Fibroblast of skin of back (primary cell): Measurements from ENCODE around the gene TAGLN3. TPM values are rescaled to one million over a fixed set of nuclear protein-coding genes. Genes with fewer than 3 reads are reported as not detected.
A peak's percentile ranks its signal among the peaks of the same experiment; 100 is the strongest.

Experiments used
- DNase-seq: peaks from one replicate; pipeline ENCODE4 v3.0.0-alpha.2; 2013
- polyA plus RNA-seq, 2 experiments: library from polyadenylated mRNA; unstranded; fragments of 120-200 nt; gene quantifications; one replicate each; pipeline ENCODE4 v1.2.1, GENCODE V29; 2013; ENCODE audit not compliant: insufficient read length in 2 of 2

Gene TAGLN3
- polyA plus RNA-seq (2013, experiment 1 of 2; ENCODE audit: insufficient read length): not detected
- not detected for polyA plus RNA-seq (2013, experiment 2 of 2; ENCODE audit: insufficient read length)

DNA sequence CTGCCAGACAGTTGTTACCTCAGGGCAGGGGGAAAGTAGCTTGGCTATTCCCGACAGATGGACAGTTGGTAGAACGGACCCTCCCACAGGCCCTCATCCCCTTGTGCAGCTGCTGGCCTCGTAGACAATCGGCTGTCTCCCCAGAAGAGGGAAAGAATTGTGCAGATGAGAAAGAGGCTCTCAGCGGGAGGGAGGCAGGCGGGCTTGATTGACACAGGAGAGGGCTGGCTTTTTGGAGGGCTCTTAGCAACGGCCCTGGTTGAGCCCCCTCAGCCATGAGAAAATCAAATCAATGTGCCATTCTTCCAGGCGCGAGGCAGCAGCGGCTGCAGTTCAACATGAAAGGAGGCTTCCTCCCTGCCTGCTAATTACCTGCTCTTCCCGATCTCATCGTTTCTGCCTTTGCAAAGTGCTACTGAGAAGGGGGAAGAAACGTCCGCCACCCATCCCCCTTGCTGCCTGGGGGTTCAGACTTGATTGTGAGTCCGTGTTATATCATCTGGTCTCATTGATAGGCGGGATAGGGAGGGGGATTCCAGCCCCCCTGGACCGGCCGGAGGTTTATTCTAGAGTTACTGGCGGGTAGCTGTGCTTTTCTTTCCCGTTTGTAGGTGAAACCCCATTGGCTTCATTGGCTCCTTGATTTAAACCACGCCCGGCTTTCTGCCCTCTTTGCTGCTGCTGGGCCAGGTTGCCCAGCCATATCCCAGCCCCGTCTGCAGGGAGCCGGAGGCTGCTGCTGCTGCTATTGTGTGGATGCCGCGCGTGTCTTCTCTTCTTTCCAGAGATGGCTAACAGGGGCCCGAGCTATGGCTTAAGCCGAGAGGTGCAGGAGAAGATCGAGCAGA lies at the start of gene TAGLN3:
TSS of gene TAGLN3 (plus strand) at position 287 of the 848 bp plus-strand sequence. CDS start at position 788, 501 bp downstream.
- DNase-seq: no peak

DNA sequence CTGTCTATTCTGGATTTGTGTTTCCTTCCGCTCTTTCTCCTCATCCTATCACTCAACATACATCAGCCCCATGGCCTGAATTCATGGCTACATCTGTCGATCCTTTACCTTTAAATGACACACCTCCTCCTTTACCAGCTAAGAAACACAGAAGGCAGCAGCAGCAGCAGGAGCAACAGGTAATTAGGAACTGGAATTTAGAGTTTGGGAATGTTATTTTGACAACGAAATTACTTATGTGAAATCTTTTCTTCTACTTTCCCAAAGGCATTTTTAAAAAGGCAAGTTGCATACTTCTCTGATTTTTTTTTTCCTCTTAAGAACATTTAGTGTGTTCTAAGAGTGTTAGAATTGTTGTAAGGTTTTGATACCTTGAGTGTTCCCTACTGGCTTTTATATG lies 49.0 kb upstream of the TAGLN3 start:
- no peak for DNase-seq

DNA sequence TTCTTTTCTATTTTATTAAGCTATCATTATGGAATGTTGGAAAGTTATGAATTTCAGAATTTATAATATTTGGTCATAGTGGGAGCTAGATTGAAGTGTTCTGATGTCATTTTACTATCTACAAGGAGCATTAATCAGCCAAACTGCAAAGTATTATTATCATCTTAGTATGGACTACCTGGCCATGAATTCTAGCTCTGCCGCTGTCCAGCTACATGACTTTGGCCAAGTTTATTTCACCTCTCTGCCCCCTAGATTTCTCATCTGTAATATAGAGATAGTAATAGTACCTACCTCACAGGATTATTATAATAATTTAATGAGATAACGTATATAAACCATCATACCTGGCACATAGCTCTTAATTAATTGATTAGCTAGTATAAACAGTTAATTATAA lies 47.7 kb upstream of the TAGLN3 start:
- DNase-seq: no peak

DNA sequence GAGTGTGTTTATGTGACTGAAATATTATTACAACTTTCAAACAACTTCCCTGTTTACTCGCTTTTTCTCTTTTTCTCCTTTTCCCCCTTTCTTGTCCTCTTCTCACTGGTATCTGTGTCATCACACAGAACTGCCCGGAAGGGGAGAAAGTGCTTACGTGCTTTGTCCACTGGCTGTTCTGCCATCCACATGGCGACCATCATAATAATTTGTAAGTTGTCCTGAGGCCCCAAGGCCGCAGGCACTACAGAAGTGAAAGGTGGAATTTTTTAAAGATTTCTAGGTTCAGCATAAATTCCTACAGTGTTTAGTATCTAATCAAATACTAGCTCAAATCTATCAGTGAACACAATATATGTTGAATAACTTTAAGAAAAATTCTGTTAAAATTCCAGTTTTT lies 46.6 kb upstream of the TAGLN3 start:
- no peak for DNase-seq

DNA sequence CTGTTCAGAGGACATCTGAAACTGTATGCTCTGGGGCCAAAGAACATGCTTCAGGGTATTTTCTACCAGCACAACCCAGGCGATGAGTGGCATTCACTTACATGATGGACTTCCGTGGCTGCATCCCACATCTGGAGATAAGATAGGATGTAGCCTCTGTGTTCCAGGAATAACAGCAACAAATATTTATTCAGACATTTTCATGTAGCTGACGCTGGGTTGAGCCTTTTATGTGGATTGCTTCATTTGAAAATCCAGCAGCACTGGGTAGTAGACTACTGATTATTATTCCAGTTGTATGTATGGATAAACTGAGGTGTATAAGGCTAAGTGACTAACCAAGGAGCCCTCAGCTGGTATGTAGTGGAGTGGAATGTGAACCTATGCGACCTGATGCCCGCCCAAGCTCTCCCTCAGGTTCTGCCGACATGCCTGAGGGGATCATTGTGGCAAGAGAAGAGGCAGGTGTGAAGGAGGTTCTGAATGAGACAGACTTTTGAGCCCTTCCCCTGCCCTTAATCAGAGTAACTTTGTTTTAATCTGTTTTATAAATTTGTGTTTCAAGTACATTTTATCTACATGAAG lies 45.8 kb upstream of the TAGLN3 start:
- no peak for DNase-seq

DNA sequence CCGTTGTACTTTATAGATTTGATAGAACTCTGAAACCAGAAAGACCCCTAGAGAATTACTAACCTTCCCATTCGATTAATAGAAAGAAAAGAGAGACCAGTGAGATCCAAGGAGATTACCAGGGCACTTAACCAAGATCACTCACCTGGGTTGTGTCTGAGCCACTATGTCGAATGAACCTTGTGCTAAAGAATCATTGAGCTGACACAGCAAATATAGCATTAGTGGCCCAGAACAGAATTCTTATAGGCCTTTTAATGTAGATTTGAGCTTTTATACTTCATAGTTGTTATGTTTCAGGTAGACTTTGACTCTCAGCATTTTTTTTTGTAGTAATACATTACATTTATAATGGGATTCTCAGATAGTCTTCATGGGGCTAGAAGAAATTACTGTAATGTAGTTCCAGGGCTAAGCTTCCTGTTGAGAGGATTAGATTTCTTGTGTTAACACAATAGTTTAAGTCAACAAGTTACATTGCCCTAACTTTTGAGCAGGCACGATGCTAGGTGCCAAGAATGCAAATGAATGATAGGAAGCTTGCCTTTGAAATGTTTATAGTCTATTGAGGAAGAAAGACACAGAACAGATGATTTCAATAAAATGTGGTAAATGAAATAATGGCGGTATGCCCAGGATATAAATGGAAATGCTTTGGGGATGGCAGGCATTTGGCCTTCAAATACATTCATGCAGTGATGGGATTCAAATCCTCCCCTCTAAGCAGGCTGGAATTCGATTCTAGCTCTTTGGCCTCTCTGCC lies 44.3 kb upstream of the TAGLN3 start:
- peak; percentile 26 for DNase-seq

DNA sequence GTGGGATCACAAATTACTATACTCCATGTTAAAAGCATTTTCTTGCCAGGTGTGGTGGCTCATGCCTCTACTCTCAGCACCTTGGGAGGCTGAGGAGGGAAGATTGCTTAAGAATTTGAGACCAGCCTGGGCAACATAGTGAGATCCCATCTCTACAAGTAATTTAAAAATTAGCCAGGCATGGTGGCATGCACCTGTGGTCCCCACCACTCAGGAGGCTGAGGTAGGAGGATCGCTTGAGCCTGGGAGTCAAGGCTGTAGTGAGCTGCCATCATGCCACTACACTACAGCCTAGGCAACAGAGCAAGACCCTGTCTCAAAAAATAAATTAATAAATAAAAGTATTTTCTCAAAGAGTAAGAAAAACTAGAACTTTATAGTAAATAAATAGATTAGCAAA lies 42.8 kb upstream of the TAGLN3 start:
- DNase-seq: no peak

DNA sequence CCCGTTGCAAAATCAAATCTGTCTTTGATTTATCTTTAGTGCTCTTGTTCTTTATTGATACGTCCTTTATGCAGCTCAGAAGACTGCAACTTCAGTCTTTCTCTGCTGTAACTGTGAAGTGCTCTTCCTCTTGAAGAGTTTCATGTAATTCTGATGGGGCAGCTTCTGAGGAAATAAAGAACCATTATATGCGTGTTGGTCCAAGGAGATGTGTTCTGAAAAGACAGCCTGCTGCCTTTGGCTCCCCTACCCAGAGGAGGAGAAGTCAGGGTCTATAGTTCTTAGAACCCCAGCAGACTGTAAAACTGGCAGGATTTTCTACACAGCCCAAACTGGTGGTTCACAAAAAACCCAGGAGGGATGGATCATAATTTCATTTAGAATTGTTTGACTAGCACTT lies 42.3 kb upstream of the TAGLN3 start:
- DNase-seq: no peak

DNA sequence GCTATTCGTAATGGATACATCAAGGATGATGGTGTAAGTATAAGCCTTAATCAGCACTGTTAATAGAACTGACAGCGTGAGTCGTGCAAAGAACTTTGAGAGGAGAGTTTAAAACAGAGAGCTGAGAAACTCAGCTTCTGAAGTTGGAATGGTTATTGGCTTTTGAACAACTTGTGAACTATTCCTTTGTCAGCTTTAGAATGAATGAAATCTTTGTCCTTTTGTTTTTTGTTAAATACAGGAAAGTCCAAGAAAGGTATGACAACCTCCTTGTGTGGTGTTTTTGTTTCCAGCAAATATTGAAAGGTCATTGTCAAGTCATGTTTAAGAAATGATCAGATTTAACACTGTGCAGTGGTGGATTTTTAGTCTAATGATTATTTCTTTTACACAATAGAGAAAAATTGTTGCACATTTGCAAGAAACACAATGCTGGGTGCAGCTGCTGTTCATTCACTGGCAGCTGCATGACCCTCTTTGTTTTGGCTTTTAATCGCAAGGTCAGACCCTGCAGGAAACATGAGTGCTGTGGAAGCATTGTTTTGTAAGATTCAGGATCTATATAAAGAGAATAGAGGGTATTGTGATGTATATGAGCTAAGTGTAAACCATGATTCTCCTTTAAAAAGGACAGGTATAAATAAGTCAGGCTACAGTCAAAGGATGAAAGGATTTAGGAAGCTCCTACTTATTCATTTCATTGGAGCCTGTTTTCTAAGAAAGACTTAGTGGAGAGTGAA lies 41.6 kb upstream of the TAGLN3 start:
- no peak for DNase-seq

DNA sequence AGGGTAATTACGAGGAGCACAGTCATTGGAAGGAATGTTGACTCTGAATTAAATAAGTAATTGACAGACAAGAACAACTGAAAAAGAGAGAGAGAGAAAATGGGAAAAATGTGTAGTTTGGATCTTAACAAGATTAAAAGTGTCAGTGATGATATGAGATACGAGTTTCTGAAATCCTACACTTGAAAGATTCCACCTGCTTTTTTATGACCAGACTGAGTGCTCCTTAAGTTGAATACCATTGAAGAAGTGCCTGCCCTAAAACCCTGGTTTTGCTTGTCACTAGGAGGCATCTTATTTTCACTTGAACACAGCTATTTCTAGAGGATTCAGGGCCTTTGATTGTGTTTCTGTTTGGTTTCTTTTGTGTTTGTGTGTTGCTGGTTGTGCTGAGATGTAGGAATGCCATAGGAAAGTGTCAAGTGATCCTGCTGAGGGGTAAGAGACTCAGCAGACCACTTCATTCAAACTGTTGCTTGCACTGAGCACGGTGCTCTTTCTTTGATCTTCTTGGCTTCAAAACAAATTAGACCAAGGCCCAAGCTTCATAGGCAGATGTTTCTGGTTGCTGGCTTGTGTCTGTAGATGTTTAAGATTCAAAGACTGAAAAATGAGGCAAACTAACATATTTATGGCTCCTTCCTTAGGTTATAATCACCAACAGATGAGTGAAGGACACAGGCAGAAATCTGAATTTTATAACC lies 37.1 kb upstream of the TAGLN3 start:
- no peak for DNase-seq

DNA sequence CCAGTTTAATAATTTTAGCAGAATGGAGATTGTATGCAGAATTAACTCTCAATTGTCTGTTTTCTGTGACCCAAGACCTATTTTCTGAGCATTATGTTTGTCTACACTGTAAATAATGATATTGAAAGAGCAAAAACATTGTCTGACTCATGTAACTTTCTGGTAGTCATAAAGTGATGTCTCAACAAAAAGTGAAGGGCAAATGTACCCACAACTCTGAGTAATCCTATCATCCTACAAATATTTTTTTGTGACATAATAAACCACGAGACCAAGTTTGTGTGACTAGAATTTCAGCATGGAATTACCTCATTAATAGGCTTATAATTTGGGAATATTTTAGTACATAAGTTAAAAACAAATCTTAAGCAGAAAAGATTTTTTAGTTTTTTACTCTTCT lies 35.3 kb upstream of the TAGLN3 start:
- DNase-seq: peak; percentile 74

DNA sequence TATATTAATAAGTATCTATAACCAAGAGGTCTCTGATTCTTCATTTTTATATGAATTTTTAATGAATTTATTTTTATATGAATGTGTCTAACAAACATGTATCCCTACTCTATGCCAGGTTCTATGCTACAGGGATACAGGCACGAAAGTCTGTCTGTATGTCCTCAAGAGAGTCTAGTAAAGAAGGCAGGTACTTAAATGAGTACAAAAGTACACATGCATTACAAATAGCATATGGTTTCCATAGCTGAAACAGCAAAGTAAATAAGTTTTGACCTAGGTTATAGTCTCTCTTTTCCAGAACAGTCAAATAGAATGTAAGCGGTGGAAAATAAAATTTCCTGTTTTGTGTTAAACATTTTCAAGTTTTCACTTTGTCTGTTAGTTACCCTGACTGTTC lies 33.2 kb upstream of the TAGLN3 start:
- DNase-seq: no peak

DNA sequence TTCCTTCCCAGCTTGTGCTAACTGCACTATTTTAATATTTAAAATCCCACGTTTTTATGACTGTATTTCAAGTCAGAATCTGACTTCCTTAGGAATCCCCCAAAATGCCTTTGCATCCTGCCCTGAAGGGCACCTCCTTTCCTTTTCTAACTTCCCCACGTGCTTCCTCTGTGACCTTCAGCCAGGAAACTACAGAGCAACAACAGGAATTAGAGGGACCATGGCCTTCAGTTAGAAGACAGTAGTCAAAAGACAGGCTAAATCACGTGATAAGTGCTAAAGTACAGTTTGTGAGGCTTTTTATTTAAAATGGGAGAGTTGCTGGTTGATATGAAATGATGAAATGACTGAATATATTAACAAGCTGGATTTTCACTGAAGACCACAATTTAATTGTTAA lies 31.7 kb upstream of the TAGLN3 start:
- no peak for DNase-seq

DNA sequence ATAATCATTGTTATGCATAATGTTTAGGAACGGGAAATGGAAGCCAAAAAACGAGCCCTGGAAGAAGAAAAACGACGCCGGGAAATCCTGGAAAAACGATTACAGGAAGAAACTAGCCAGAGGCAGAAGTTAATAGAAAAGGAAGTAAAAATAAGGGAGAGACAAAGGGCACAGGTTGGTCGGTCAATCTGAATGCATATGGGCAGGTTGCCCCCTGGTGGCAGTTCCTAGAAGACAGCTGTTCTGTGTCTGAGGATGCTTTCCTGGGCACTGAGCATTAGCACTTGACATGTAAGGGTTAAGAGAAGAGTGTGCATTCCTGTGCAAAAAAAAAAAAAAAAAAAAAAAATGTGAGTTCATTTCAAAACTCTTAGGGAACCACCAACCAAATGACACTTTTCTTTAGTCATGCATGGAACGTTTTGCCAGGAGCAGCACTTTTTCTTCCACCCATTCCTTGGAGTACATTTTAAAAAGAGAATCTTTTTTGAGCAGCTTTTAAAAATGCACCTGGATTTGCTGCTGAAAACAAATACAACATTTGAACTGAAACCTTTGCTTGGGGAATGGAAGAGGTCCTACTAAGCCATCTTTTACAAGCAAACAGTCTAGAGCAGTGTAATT lies 31.0 kb upstream of the TAGLN3 start:
- peak; percentile 78 for DNase-seq

DNA sequence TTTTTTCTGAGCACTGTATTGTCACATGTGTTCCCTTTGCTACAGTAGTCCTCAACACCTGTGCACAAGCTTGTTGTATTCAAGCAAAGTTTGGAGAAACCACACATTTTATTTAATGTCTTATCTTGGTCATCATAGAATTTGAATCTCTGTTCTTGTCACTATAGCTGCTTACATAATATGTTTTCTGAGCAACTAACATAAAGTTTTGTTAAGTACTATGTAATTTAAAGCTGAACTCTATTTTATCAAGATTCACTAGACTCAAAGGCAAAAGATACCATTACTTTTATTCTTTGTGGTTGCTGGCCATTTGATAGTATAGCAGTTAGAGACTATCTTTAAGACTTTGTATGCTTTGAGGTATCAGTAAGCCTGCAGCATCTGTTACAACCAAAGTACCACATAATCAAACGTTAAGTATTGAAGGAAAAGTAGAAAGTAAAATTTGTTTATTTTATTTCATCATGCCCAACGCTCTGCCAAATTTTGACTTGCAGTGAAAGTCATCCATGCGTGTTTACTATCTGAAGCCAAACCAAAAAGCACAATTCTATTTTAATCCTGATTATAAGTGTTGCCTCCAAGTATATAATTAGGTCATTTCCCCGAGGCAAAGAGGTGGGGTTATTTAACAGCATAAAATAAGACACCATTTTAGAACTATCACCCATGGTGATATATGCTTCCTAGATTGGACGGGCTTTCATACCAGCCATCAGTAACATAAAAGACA lies 30.2 kb upstream of the TAGLN3 start:
- no peak for DNase-seq

DNA sequence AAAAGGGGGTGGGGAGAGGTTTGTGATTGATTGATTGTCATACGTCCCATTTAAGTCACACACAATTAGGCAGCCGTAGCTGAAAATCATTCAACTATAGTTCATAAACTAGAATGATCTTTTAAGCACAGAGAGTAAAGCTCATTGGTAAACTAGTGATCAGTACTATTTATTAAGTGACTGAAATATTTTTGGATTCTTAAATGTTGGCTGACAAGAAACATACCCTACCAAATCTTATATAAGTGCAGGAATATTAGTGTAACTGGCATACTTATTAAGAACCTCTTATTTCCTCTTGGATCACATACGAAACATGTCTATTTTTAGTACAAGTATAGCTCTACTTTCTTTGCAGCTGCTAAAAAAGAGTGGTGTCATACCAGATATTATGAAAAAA lies 28.3 kb upstream of the TAGLN3 start:
- DNase-seq: no peak

DNA sequence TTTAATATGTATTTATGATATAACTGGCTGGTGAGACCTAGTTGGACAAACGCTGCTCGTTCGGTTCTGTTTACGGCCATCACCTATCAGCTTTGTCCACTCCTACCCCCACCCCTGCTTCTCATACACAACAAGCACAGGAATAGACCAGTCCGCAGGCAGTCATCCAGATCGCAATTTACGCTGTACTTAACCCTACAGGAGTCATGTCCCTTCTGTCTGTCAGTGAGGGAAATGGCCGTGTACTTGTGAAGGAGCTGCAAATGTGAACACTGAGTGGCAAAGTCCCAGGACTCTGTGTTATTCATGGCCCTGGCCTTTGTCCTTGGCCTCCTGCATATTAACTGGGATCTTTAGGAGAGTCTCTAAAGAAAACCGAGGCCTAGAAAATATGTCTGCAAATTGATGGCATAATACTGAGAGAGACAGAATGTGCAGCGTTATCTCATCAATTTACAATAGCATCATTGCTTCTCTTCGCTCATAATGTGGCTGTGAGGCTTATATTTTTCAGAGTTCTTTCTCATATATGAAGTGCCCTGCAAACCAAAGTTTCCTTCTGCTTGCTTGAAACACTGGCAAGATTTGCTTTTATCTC lies 27.1 kb upstream of the TAGLN3 start:
- DNase-seq: no peak

DNA sequence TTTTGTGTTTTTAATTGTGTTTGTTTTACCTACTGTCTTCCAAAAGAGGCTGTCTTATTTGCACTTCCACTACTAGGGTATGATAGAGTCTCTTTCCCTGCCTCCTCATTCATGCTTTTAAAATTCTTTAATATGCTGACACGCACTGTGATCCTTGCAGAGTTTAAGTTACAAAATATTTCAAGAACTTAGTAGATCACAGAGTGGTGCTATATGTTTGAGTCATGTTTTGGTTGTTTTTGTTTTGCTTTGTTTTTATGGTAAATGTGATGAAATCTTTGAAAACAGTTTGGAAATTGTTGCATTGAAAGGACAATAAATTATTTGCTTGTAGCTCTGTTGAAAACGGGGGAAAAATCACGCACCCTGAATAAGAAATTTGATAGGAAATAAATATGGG lies 25.8 kb upstream of the TAGLN3 start:
- no peak for DNase-seq

DNA sequence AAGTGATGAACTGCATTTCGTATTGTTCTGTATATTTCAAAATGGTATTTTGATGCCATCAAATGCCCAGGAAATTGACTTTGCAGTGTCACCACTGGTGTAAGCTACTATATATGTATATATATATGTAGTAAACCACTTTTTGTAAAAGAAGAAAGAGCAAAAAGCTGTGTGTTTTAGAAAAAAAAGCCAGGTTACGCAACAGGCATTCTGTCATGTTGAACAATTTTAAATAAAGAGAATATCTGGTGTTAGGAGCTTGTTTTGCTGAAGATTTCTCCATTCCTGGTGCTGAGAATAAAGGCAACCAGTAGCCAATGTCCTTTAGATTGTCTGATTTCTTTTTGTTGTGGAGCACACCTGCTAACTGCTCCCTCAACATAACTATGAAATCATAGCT lies 23.6 kb upstream of the TAGLN3 start:
- no peak for DNase-seq

DNA sequence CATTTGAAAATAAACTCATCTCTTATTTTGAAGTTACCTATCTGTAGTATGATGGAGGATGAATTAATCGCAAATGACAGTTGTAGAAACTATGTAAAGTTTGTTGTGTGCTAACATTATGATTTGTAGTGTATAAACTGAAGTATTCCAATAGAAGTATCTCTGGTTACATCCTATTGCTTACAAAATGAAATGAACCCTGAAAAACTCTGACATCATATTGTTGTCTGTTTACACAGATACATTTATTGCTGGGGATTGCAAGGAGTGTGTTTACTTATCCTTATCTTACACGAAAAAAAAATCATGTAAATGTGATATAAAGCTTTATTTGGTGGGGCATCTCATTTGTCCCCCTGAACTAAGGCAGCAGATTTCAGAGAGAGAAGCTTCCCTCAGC lies 22.5 kb upstream of the TAGLN3 start:
- DNase-seq: no peak
